Ureter (tissue), 1 donor: Measurements from ENCODE around the gene KCTD21. TPM values are rescaled to one million over a fixed set of nuclear protein-coding genes. Genes with fewer than 3 reads are reported as not detected.
A peak's percentile ranks its signal among the peaks of the same experiment; 100 is the strongest.
"Not testable (repeated sequence)": the region's sequence is repeated elsewhere in the genome, so short reads cannot be mapped to it uniquely, and the experiment has no call there.

Experiments
- DNase-seq: peaks from one replicate; pipeline ENCODE4 v3.0.0-alpha.2; 2020; ENCODE audit warnings: low spot score
- total RNA-seq: library from RNA; stranded (reverse); gene quantifications from one replicate; pipeline ENCODE4 v1.2.4, GENCODE V29; 2023
- donor health status: DM: yes; HTN: yes; CAD: no.

Gene KCTD21
- total RNA-seq, 1 donor from 2014 or later, result 6.7 TPM

DNA sequence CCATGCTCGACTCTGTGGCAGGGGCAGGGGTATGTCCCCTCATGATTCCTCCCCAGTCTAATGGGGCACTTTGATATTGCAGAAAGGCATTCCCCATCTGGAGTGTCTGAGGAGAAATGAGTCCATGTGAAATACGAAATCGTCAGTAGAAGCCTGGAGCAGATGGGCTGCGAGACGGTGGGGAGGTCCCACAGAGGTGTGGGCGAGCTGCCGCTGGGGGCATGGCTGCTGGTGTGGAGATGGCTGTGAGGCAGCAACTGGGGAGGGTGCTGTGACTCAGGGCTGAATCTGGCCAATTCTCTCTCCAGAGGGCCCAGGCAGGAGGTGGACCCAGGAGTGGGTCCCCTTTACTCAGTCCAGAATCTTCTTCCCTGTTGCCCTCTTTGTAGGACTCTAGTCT, 11.2 kb downstream of the KCTD21 start:
- DNase-seq, result no peak

DNA sequence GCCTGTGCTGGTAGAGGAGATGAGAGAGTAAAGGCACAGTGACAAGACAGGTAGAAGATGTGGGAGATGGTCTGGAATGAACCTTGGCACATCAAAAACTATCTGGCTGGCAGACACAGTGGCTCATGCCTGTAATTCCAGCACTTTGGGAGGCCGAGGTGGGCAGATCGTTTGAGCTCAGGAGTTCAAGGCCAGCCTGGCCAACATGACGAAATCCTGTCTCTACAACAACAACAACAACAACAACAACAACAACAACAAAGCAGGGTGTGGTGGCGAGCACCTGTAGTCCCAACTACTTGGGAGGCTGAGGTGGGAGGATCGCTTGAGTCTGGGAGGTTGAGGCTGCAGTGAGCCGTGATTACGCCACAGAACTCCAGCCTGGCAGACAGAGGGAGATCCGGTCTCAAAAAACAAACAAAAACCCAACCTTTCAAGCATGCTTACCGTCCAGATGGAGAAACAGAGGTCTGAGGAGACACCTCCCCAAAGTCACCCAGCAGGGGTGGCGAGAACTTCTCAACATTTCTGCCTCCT, 11.8 kb downstream of the KCTD21 start:
- DNase-seq, result no peak

DNA sequence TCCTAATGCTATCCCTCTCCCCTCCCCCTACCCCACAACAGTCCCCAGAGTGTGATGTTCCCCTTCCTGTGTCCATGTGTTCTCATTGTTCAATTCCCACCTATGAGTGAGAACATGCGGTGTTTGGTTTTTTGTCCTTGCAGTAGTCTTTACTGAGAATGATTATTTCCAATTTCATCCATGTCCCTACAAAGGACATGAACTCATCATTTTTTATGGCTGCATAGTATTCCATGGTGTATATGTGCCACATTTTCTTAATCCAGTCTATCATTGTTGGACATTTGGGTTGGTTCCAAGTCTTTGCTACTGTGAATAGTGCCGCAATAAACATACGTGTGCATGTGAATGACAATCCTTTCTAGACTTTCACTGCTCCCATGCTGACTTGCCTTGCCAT, 12.6 kb downstream of the KCTD21 start:
- DNase-seq, result not testable (repeated sequence)

DNA sequence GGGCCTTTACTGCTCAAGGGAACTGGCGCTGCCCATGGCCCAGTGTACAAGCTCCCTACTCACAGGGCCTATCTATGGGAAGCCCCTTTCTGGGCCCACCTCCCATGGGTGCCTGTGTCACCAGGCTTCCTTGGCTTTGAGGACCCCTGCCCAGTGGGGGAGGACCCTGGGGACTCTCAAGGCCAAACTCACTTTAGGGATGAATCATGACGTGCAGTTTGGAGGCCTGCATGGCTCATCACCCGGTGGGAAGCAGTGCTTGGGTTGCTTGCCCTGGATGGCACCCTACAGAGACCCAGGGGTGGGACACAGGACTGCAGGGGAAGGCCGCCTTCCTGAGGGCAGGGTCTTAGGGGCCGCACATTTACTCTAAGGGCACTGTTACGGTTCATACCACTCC, 16.5 kb downstream of the KCTD21 start:
- no peak for DNase-seq

DNA sequence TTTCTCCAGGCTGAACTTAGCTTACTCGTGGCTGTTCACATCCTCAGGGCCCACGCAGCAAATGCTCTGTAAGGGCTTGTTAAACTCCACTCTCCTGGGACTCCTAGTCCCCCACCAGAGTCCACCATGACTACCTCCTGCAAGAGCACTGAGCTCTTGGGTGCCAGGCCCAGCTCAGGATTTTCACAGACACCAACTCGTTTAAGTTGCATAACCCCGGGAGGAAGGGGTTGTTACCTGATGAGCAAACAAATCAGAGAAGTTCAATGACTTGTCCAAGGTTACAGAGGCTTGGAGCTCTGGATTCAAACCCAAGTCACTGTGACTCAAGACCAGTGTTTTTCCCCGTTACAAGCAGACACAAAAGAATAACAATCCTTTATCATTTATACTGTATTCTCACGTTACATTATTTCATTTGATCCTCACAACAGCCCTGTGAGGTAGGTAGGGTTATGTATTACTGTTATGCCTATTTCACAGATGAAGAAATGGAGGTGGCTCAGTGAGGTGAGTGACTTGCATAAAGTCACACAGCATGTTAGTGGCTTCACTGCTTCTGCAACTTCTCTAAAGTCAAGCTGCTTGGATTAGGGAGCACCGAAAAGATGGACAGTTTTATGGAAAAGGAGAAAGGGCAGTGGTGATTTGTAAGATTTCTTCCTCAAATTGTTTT, 17.4 kb downstream of the KCTD21 start:
- no peak for DNase-seq

DNA sequence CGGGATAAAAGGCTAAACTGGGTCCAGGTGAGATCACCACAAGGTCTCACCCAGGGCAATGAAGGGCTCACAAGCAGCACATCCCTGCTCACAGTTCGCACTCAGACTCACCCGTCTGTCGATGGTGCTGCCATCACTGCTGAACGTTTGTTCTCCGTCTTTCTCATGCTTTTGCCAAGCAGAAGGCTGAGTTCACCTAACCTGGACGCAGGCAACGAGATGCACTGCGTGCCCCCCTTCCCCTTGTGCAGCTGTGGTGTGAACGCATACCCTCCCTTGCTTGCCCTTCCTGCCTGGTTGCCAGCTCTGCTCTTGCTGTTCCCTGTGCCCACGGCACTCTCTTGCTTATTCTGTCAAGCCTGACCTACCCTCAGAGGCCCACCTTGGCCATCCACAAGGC, 18.0 kb downstream of the KCTD21 start:
- no peak for DNase-seq

DNA sequence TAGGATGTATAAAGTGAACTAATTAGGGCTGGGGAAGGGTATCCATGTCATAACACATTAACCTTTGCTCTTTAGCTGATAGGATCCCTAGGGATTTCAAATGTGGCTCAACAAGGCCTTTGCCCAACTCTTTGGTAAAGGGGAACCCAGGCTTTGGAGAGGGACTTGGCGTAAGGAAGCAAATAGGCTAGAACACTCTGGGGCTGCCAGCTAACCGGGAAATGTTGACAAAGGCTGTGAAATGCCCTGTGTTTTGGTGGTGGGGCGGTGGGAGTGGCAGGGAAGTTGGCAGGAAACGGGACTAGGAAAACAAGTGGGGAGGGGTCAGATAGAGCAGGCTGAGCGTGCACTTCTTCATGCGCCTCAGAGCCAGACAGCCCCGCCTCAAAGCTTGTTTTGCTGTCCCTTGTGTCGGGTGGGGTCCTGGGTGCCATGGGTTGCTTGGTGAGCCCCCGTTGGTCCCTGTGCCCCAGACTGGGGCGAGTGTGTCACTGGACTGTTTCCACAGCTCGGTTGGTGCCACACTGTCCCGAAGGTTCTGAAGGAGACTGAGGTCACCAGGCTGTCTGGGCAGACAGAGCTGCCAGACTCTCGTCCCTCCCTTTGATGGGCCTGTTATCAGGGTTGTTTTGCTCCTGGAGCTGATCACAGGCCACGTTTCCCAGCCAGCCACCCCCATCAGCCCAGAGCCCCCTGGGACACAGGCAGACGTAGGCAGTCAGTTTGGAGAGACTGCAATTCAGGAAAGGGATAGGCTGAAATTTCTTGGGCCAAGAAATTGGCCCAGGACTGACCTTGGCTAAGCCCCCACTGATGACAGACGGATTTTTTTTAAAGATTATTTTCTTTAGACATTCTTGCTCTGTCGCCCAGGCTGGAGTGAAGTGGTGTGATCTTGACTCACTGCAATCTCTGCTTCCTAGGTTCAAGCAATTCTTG, 19.6 kb downstream of the KCTD21 start:
- peak; percentile 75 for DNase-seq

DNA sequence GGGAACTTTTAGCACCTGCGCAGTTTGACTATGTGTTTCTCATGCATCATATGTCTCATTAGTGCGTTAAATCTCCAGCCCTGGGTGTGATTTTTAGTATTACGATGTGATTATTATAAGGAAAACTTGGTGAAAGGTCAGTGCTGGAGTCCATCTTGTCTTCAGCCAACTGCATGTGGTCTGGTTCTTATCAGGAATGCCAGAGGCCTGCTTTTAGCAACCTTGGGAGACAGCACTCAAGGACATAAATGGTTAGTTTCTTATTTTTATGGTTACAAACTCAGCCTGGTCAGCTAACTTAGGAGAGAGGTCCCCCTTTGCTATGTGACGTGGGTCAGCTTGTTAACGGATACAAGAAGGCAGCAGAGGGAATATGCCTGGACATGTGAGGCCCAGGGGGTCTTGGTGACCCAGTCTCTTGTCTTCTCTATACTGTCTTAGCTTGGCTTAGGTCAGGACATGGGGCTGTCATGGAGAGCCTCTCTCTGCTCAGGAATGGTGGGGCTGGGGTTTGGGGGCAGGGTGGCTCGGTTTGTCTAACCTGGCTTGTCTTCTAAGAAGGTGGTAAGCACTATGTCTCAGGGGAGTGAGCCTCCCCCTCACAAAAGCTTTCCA, 21.5 kb downstream of the KCTD21 start:
- no peak for DNase-seq

DNA sequence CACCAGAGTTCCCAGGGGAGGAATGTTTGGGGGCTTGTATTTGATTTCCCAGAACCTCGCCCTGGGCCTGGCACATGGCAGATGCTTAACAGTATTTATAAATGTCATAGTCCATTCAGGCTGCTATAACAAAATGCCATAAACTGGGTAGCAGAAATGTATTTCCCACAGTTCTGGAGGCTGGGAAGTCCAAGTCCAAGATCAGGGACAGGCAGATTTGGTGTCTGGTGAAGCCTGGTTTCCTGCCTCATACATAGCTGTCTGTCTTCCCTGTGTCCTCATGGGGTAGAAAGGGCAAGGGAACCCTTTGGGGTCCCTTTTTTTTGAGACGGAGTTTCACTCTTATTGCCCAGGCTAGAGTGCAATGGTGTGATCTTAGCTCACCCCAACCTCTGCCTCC, 24.0 kb downstream of the KCTD21 start:
- DNase-seq, result no peak

DNA sequence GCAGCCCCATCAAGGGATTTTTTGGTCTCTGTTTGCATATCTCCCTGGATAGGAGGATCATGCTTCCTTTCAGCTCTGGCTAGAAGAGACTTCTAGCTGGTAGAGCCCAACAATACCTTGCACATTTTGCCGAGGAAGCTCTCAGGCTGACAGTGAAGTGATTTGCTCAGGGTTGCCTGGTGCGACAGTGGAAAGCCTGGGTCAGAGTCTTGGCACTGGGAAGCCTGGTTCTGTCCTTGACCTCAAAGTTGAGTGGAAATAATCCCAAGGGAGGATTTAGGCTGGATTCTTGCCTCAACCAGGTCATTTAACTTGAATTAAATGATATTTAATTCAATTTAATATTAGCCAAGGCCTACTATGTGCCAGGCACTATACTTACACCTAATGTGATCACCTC, 24.6 kb downstream of the KCTD21 start:
- no peak for DNase-seq

DNA sequence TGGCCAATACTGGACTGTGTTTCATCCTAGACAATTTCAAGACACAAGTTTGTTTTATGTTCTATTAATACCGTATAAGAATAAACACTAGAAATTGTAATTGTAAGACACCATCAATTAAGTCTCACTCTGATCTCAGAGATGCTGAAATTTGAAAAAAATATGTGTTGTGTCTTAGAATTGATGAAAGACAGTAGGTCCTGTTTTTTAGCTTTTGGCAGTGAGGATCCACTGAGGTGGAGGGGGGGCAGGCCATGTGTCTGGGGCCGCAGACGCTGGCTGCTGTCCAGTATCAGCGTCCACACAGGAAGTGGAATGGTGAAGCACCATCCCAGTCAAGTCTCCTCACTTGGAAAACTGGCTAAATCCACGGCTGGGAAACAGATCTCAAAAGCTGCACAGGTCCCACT, 26.5 kb downstream of the KCTD21 start:
- DNase-seq, result no peak

DNA sequence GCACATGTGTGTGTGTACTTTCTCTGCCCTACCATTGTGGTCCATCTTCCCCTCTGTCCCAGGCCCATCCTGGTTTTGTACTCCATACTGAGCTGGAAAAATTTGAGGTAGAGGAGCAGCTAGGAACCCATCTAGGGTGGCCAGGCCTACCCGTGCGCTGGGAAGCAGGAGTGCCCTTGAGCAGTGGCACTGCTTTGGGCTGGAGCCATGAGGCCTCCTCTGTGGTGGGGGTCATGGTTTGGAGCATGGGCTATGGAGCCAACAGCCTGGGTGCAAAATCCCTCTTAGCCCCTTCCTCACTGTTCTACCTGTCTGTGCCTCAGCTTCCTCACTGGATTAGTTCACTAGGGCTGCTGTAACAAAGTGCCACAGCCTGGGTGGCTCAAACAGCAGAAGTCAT, 27.1 kb downstream of the KCTD21 start:
- no peak for DNase-seq

DNA sequence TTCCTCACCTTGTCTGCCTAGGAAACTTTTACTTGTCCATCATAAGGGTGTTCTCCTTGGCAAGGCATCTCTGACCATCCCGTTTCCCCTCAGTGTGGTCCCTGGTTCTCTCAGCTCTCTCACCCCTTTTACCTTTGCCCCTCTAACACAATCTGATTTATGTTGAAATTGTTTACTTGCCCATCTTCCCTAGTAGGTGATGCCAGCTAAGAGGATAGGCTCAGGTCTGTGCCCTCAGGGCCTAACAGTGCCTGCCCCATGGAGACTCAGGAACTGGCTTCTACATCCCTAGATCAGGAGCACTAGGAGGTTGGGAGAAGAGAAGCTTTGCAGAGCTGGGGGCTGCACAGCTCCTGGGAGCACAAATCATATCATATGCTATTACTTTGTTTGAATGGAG, 27.9 kb downstream of the KCTD21 start:
- DNase-seq, result no peak

DNA sequence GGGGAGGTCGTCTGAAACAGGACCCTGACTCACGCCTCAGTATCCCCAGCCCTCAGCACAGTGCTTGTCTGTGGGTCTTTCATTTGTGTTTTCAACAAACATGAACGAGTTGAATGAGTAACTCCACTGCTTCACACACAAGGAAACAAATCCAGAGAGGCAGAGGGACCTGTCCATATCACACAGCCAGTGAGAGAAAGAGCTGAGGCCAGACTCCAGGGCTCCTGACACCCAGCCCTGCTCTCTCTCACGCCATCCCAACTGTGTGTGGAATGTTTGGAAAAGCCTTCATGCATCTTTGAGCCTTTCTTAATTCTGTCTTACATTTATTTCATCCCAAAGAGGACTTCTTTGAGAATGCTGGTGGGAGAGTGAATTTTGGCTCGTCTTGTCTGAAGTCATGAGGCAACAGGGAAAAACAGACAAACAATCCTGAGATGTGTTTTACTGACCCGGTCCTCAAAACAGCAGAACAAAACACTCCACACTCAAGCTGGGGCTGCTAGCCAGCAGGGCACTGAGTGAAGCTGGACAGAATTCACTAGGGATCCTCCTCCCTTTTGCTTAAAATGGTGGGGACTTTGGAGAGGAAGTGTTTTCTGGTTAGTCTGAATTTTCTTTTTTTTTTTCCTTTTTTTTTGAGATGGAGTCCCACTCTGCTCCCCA, 29.3 kb downstream of the KCTD21 start:
- DNase-seq, result no peak

DNA sequence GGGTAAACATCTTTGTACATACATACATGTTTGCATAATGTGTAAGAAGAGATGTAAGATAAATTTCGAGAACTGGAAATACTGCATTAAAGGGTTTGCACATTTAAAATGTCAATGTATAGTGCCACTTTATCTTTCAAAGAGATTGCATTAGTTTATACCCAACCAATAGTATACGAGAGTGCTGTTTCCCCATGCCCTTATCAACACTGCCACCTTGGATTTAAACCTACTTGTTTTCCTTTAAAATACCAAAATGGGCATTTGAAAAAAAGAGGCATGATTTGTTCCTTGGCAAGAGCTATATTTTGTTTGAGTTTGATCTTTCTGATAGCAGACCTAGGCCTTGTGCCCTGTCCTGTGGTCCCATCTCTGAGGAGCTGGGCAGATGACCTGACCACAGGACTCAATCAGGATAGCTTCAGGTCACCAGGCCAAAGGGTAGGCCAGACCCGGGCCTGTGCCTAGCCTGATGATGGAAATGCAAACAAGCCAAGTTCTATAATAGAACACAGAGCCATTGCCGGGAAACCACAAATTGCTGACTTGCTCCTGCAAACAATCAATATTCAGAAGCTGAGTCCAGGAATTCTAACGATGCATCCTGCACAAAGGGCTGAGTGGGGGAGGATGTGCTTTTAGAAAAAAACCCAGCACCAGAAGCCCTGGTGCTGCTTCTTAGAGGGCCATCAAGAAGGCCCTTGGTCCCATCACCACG, 32.1 kb downstream of the KCTD21 start:
- DNase-seq, result no peak

DNA sequence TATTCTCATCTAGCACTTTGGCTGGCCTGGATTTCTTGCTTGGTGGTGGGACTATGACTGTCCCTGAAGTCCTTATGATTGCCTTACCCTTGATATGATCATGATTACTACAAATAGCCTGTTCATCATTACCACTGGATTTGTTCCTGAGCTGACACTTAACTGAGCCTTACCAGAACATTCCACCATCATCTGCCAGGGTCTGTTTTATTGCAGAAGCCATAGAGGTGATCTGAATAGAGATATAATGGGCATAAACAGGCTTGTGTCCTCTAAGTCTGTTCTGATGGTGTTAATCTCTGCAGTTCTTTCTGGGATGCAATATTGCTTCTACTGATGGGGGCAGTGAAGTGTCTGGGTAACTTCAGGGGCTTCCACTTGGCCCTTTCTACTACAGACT, 36.6 kb downstream of the KCTD21 start:
- DNase-seq, result no peak

DNA sequence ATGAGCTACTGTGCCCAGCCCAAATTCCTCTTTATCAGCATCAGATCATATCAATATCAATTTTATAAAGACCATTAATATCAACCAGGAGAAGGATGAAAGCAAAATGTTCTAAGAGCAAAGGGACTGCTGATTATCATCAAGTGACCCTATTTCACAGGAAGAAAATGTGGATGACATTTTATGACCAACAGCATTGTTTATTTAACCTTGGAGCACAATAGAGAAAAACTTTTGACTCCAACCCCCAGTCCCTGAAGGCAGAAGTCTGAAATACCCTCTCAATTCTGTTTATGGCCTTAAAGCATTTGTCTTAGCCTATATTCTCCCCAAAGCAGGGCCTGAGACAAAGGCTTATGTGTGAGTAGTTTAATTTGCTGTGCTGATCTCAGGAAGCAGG, 37.7 kb downstream of the KCTD21 start:
- no peak for DNase-seq

DNA sequence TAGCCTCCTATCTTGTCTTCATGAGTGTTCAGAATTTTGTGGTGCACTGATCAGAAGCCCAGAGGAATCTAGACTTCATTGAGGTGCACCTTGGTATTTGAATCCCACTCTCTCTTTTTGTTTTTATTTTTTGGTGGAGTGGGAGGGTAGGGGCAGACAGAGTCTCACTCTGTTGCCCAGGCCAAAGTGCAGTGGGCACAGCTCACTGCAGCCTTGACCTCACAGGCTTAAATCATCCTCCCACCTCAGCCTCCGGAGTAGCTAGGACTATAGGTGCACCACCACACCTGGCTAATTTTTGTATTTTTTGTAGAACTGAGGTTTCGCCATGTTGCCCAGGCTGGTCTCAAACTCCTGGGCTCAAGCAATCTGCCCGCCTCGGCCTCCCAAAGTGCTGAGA, 38.1 kb downstream of the KCTD21 start:
- DNase-seq, result no peak

DNA sequence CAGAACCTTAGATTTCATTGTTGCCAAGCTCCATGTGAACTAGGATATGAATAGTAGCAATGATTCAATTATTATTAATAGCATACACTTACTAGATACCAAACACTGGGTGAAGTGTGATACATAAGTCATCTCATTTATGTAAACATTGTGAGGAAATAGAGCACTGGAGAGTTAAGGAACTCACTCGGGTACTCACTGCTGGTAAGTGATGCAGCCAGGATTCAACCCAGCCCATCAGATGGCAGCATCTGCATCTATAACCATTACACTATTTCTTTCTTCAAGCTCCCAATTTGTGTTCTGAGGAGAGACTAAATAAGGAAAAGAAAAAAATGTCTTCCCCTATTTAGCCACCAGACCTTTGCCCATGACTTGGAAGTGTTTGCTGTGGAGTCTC, 38.8 kb downstream of the KCTD21 start:
- DNase-seq, result no peak

DNA sequence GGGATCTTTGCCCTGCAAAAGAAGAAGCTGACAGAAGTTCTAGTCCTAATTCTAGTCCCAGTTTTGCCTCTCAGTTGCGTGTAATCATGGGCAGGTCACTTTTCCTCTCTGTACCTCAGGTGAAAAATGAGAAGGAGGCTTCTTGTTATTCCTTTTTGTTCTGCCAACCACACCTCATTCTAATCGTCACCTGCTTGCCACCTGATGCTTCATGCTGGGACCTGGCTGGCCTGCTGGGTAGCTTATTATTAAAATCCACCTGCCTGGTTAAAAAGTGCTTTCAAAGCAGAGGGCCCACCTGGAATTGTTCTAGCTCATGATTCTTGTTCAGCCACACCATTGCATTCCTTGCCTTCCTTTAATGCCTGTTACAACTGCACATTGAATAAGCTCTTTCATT, 40.6 kb downstream of the KCTD21 start:
- no peak for DNase-seq

DNA sequence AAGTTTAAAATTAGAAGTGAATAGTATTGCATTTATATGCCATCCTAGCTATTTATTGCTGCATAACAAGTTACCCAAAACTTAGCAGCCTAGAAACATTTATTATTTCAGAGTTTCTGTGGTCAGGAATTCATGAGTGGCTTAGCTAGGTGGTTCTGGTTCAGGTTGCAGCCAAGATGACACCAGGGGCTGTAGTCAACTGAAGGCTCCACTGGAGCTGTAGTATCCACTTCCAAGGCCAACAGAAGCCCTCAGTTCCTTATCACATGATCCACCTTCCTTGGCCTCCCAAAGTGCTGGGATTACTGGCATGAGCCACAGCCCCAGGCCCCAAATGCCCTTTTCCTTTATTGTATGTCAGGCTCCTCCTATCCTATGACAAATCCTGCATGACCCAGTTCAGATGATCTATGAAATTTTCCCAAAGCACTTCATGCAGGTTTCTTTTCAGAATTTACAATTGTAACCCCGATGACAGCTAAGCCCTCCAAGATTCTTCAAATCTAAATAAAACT, 42.9 kb downstream of the KCTD21 start:
- DNase-seq, result no peak
